ENCODE results near the gene RASSF3. TPM values are rescaled to one million over a fixed set of nuclear protein-coding genes. Genes with fewer than 3 reads are reported as not detected.

The RASSF3 gene
- total RNA-seq, 1 donor from 2014 or later = 14.9 TPM

DNA sequence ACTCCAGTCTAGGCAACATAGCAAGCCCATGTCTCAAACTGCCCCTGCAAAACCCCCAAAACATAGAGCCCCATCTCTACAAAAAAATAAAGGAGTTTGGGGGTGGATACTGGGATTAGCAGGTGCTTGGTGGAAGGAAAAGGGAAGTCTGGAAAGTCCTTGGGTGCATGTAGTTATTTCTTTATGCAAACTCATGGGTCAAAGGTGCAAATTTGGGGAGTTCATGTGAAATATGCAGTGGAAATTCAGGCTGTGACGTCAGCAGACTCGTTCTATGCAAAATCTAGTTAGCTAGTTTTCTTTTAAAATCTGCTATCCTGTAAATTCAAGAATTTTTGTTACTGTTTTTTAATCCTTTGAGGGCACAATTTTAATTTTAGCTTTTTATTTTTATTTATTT is 97.6 kb downstream of the RASSF3 start:
- TF ChIP-seq, protein P1, sequence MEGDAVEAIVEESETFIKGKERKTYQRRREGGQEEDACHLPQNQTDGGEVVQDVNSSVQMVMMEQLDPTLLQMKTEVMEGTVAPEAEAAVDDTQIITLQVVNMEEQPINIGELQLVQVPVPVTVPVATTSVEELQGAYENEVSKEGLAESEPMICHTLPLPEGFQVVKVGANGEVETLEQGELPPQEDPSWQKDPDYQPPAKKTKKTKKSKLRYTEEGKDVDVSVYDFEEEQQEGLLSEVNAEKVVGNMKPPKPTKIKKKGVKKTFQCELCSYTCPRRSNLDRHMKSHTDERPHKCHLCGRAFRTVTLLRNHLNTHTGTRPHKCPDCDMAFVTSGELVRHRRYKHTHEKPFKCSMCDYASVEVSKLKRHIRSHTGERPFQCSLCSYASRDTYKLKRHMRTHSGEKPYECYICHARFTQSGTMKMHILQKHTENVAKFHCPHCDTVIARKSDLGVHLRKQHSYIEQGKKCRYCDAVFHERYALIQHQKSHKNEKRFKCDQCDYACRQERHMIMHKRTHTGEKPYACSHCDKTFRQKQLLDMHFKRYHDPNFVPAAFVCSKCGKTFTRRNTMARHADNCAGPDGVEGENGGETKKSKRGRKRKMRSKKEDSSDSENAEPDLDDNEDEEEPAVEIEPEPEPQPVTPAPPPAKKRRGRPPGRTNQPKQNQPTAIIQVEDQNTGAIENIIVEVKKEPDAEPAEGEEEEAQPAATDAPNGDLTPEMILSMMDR (conservative IDR thresholded peaks at IDR 0.05; ENCODE audit: low read depth, low read length) = no peak
- no peak for DNase-seq (ENCODE audit: low read depth)
- no peak overlapping the region for H3K4me3 ChIP-seq (ENCODE audit: low read depth, low read length)

DNA sequence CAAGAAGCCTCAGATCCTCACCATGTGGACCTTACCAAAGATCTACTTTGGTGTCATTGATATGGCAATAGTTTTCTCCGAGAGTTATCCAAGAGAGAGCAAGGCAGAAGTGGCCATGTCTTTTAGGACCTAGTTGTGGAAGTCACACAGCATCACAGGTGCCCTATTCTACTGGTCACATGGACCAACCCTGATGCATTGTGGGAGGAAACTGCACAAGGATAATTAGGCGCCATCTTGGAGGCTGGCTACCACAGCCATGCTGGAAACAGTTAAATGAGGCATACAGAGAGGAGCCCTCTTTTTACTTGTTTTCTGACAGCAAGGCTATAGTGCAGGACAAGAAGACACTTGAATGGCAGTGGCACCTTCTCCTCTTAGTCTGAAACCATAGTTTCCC is 99.1 kb downstream of the RASSF3 start:
- no peak overlapping the region for H3K4me3 ChIP-seq (ENCODE audit: low read depth, low read length)
- TF ChIP-seq, protein P1 (conservative IDR thresholded peaks at IDR 0.05; ENCODE audit: low read depth, low read length) = no peak

DNA sequence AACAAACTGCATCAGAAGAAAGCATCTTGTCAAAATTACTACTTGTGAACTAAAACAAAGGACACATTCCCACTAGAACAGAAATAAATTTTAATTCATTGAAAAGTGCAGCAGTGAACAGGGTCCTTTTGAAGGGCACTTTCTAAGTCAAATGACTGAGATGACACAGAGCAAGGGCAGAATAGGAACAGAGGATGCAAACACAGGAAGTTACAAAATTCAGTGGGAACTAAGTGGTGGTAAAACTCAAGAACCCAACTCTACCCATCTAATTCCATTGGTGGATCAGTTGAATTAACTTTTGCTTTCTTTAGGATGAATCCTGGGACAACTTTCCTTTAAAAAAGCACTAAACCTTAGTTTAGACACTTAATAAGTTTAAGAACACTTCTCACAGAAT is 103.1 kb downstream of the RASSF3 start:
- no peak overlapping the region for H3K4me3 ChIP-seq (ENCODE audit: low read depth, low read length)
- TF ChIP-seq, protein P1 (conservative IDR thresholded peaks at IDR 0.05; ENCODE audit: low read depth, low read length) = no peak
- no peak for DNase-seq (ENCODE audit: low read depth)

More for the DNA sequence above, 99.1 kb downstream of the RASSF3 start:
- no peak for DNase-seq (ENCODE audit: low read depth)

DNA sequence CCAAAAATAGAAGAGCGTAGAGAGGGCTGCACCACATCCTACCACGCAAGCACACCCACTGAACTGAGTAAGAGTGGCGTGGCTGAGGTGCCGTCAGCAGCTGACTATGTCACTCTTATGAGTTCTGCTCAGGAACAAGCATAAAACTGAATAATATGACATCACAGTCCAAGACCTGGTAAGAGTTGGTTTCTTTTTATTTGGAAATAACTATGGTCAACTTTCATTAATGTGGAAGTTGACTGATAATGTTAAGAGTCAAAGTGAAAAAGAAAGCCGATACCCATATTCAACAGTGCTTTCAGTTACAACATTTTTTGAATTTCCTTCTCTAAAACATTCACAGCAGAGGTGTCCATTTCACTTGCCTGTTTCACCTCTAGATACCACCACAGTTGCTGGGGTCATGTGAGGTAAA is 104.3 kb downstream of the RASSF3 start:
- DNase-seq (ENCODE audit: low read depth) = no peak
- TF ChIP-seq, protein P1 (conservative IDR thresholded peaks at IDR 0.05; ENCODE audit: low read depth, low read length) = no peak

DNA sequence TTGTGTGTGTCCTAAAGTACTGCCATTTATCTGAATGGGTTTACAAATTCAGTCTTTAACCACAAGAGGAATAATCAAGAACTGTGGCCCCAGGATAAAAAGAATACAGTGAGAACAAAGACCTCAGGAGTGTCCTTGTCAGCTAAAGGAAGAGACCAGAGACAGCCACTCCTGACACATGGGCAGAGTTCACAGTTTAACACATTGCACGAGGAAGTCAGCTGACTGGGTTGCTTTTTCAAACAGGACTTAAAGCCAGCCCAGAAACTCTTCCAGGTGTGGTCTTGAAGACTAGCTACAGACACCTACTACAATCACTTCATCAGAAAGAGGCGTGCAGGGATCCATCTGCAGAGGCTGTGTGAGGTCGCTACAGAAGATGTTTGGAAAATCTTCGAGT is 106.1 kb downstream of the RASSF3 start:
- DNase-seq (ENCODE audit: low read depth) = no peak
- TF ChIP-seq, protein P1 (conservative IDR thresholded peaks at IDR 0.05; ENCODE audit: low read depth, low read length) = no peak
- H3K4me3 ChIP-seq (ENCODE audit: low read depth, low read length) = no peak overlapping the region

More for the DNA sequence above, 104.3 kb downstream of the RASSF3 start:
- no peak overlapping the region for H3K4me3 ChIP-seq (ENCODE audit: low read depth, low read length)

DNA sequence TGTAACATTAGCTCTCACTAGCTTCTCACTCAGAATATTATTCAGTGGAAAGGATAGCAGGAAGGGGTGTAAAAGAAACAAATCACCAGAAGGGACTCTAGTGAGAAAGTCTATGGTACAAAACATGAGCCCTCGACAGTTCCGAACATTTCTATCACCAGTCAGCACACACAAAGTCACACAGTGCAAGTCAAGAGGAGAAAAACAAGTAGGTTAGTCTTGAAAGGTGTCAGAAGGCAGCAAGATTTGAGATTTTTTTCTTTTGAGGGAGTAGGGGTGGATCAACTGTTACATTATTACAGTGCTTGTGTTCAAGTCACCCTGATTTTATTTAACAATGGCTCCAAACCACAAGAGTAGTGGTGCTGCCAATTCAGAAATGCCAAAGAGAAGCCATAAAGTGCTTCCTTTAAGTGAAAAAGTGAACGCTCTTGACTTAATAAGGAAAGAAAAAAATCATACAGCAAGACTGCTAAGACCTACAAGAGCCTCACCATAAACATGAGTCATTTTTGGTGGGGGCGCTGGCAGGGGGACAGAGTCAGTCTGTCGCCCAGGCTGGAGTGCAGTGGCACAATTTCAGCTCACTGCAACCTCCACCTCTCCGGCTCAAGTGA is 106.7 kb downstream of the RASSF3 start:
- H3K4me3 ChIP-seq (ENCODE audit: low read depth, low read length) = no peak overlapping the region
- TF ChIP-seq, protein P1 (conservative IDR thresholded peaks at IDR 0.05; ENCODE audit: low read depth, low read length) = no peak
- no peak for DNase-seq (ENCODE audit: low read depth)

DNA sequence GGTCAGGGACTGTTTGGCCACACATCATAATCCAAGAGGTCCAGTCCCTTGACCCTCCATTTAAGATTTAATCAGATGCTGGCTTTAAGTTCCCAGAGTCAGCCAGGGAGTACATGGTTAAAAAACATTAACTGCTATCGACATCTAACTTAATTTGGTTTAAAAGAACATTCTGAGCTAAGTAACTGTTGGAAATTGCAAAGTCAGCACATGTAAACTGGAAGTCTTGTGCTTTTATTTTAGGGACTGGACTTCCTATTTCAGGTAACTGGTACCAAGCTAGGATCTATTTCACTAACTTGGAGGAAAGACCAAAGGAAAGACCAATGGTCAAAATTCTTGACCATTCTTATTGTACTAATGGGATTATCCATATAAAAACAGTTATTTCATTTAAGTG is 108.4 kb downstream of the RASSF3 start:
- TF ChIP-seq, protein P1 (conservative IDR thresholded peaks at IDR 0.05; ENCODE audit: low read depth, low read length) = no peak
- no peak for DNase-seq (ENCODE audit: low read depth)

More for the DNA sequence above, 108.4 kb downstream of the RASSF3 start:
- no peak overlapping the region for H3K4me3 ChIP-seq (ENCODE audit: low read depth, low read length)
